SU-DHL-6 (cell line): Measurements from ENCODE around the gene PRRC2A.

Experiments used
- H2AFZ ChIP-seq: fragments of 200-600 bp; sonication (generic); 2 replicates; pipeline ENCODE4 v1.6.1; 2014; ENCODE audit warnings: low read depth, mild to moderate bottlenecking, moderate library complexity, mixed read lengths, antibody characterized with exemption, low read length; ENCODE audit not compliant: severe bottlenecking
- H3F3A ChIP-seq: fragments of 200-600 bp; shearing (Covaris generic); 2 replicates; pipeline ENCODE4 v1.6.0; 2016; ENCODE audit warnings: antibody characterized with exemption, mild to moderate bottlenecking; ENCODE audit not compliant: insufficient read depth
- H3K27ac ChIP-seq: fragments of 200-600 bp; sonication (generic); 2 replicates; pipeline ENCODE4 v1.5.1; 2016; ENCODE audit warnings: low read depth, mild to moderate bottlenecking, low read length, moderate library complexity, mixed read lengths
- H3K27me3 ChIP-seq: fragments of 200-600 bp; sonication (generic), shearing (Covaris generic); 2 replicates; pipeline ENCODE4 v1.6.0; 2014; ENCODE audit warnings: mild to moderate bottlenecking, low read length
- H3K36me3 ChIP-seq: fragments of 200-600 bp; sonication (generic); 2 replicates; pipeline ENCODE4 v1.6.1; 2014; ENCODE audit warnings: mild to moderate bottlenecking, low read length, mixed read lengths
- H3K4me2 ChIP-seq: fragments of 300-600, 200-600 bp; shearing (Covaris generic), sonication (generic); 2 replicates; pipeline ENCODE4 v1.6.0; 2014; ENCODE audit warnings: low read length, low read depth, mild to moderate bottlenecking; ENCODE audit not compliant: poor library complexity, severe bottlenecking
- H3K4me3 ChIP-seq: fragments of 200-600 bp; sonication (generic); 2 replicates; pipeline ENCODE4 v1.5.1; 2014; ENCODE audit warnings: antibody characterized with exemption, low read length, mild to moderate bottlenecking, mixed read lengths; ENCODE audit not compliant: insufficient read depth, poor library complexity, severe bottlenecking
- H3K79me2 ChIP-seq: fragments of 200-600 bp; sonication (generic); 2 replicates; pipeline ENCODE4 v1.6.1; 2014; ENCODE audit warnings: mild to moderate bottlenecking, low read length, moderate library complexity; ENCODE audit not compliant: insufficient read depth
- H3K9ac ChIP-seq: fragments of 200-600 bp; sonication (generic); 2 replicates; pipeline ENCODE4 v1.7.0; 2014; ENCODE audit warnings: mild to moderate bottlenecking, low read length
- H3K9me2 ChIP-seq: fragments of 200-600 bp; sonication (generic); replicated peaks from 2 replicates; pipeline ENCODE4 v1.6.1; 2014; ENCODE audit warnings: low read length; ENCODE audit not compliant: insufficient read depth
- H3K9me3 ChIP-seq: fragments of 200-600 bp; sonication (generic); 2 replicates; pipeline ENCODE4 v1.6.1; 2014; ENCODE audit warnings: low read length, mixed read lengths; ENCODE audit not compliant: insufficient read depth
- H4K20me1 ChIP-seq: fragments of 200-600 bp; sonication (generic); 2 replicates; pipeline ENCODE4 v1.6.1; 2014; ENCODE audit warnings: low read depth, mild to moderate bottlenecking, antibody characterized with exemption, low read length, moderate library complexity, mixed read lengths
- EZH2phosphoT487 ChIP-seq: fragments of 200-600 bp; sonication (generic), shearing (Covaris generic); conservative IDR thresholded peaks from 2 replicates; pipeline ENCODE4 v1.6.1; 2018; ENCODE audit warnings: mild to moderate bottlenecking, antibody characterized with exemption, low read length, moderate library complexity, mixed read lengths
- TF ChIP-seq, protein P1 (sequence below): fragments of 200-600 bp; sonication (generic); IDR thresholded peaks from one replicate; pipeline ENCODE4 v1.5.1; 2017; ENCODE audit warnings: antibody characterized with exemption, mild to moderate bottlenecking, low read length, moderate library complexity; ENCODE audit not compliant: insufficient read depth, poor library complexity, severe bottlenecking

The PRRC2A gene

DNA sequence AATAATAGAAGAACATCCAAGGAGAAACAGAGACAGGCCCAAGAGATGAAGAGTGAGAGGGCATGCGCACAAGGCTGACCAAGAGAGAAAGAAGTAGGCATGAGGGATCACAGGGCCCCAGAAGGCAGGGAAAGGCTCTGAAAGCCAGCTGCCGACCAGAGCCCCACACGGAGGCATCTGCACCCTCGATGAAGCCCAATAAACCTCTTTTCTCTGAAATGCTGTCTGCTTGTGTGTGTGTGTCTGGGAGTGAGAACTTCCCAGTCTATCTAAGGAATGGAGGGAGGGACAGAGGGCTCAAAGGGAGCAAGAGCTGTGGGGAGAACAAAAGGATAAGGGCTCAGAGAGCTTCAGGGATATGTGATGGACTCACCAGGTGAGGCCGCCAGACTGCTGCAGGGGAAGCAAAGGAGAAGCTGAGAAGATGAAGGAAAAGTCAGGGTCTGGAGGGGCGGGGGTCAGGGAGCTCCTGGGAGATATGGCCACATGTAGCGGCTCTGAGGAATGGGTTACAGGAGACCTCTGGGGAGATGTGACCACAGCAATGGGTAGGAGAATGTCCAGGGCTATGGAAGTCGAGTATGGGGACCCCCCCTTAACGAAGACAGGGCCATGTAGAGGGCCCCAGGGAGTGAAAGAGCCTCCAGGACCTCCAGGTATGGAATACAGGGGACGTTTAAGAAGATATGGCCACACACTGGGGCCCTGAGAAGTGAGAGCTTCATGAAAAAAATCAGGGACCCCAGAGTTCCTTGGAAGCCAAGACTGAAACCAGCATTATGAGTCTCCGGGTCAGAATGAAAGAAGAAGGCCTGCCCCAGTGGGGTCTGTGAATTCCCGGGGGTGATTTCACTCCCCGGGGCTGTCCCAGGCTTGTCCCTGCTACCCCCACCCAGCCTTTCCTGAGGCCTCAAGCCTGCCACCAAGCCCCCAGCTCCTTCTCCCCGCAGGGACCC is 46.1 kb upstream of the PRRC2A start:
- H3K9me2 ChIP-seq, result no peaks in the 10 kb centered on the region
- H3K9me3 ChIP-seq, result no peaks in the 10 kb centered on the region
- H3K27ac ChIP-seq, result peak overlapping the region; percentile 92
- peaks cover 88% of the 10 kb centered on the region for H3F3A ChIP-seq
- no peaks in the 10 kb centered on the region for H4K20me1 ChIP-seq
- peak overlapping the region; percentile 10 for H2AFZ ChIP-seq
- peak overlapping the region; percentile 71 for H3K4me3 ChIP-seq
- TF ChIP-seq EZH2phosphoT487, result no peak
- TF ChIP-seq, protein P1, sequence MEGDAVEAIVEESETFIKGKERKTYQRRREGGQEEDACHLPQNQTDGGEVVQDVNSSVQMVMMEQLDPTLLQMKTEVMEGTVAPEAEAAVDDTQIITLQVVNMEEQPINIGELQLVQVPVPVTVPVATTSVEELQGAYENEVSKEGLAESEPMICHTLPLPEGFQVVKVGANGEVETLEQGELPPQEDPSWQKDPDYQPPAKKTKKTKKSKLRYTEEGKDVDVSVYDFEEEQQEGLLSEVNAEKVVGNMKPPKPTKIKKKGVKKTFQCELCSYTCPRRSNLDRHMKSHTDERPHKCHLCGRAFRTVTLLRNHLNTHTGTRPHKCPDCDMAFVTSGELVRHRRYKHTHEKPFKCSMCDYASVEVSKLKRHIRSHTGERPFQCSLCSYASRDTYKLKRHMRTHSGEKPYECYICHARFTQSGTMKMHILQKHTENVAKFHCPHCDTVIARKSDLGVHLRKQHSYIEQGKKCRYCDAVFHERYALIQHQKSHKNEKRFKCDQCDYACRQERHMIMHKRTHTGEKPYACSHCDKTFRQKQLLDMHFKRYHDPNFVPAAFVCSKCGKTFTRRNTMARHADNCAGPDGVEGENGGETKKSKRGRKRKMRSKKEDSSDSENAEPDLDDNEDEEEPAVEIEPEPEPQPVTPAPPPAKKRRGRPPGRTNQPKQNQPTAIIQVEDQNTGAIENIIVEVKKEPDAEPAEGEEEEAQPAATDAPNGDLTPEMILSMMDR, result peak; percentile 30
- H3K4me2 ChIP-seq, result peak overlapping the region; percentile 86
- H3K27me3 ChIP-seq, result no peaks in the 10 kb centered on the region
- H3K9ac ChIP-seq, result peak overlapping the region; percentile 84
- peaks cover 3% of the 10 kb centered on the region; the same call in 1 of the 2 replicates for H3K36me3 ChIP-seq
- H3K79me2 ChIP-seq, result peaks cover 66% of the 10 kb centered on the region

DNA sequence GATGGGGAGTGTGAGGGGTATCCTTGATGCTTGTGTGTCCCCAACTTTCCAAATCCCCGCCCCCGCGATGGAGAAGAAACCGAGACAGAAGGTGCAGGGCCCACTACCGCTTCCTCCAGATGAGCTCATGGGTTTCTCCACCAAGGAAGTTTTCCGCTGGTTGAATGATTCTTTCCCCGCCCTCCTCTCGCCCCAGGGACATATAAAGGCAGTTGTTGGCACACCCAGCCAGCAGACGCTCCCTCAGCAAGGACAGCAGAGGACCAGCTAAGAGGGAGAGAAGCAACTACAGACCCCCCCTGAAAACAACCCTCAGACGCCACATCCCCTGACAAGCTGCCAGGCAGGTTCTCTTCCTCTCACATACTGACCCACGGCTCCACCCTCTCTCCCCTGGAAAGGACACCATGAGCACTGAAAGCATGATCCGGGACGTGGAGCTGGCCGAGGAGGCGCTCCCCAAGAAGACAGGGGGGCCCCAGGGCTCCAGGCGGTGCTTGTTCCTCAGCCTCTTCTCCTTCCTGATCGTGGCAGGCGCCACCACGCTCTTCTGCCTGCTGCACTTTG is 45.1 kb upstream of the PRRC2A start, which contains the start of gene TNF:
Gene TNF (plus strand): TSS at position 231 of the 567 bp plus-strand sequence. CDS start 177 bp downstream, at position 408.
- H2AFZ ChIP-seq, result peak within 1 kb of the TSS; percentile 10
- no peaks in the 10 kb centered on the region for H3K9me3 ChIP-seq
- H3K27me3 ChIP-seq, result no peaks in the 10 kb centered on the region
- H3K79me2 ChIP-seq, result peaks cover 56% of the 10 kb centered on the region
- peaks cover 3% of the 10 kb centered on the region; the same call in 1 of the 2 replicates for H3K36me3 ChIP-seq
- peak within 1 kb of the TSS; percentile 84 for H3K9ac ChIP-seq
- peak within 1 kb of the TSS; percentile 71 for H3K4me3 ChIP-seq
- peak within 1 kb of the TSS; percentile 86 for H3K4me2 ChIP-seq
- TF ChIP-seq, protein P1, result no peak
- no peak for TF ChIP-seq EZH2phosphoT487
- H3F3A ChIP-seq, result peaks cover 89% of the 10 kb centered on the region
- H3K9me2 ChIP-seq, result no peaks in the 10 kb centered on the region
- no peaks in the 10 kb centered on the region for H4K20me1 ChIP-seq
- H3K27ac ChIP-seq, result peak within 1 kb of the TSS; percentile 92

DNA sequence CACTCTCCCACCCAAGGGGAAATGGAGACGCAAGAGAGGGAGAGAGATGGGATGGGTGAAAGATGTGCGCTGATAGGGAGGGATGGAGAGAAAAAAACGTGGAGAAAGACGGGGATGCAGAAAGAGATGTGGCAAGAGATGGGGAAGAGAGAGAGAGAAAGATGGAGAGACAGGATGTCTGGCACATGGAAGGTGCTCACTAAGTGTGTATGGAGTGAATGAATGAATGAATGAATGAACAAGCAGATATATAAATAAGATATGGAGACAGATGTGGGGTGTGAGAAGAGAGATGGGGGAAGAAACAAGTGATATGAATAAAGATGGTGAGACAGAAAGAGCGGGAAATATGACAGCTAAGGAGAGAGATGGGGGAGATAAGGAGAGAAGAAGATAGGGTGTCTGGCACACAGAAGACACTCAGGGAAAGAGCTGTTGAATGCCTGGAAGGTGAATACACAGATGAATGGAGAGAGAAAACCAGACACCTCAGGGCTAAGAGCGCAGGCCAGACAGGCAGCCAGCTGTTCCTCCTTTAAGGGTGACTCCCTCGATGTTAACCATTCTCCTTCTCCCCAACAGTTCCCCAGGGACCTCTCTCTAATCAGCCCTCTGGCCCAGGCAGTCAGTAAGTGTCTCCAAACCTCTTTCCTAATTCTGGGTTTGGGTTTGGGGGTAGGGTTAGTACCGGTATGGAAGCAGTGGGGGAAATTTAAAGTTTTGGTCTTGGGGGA is 44.4 kb upstream of the PRRC2A start:
- Histone ChIP-seq H3F3A (peaks cover 86% of the 10 kb centered on the region), H3K4me3 (peak overlapping the region; percentile 71), H3K79me2 (peaks cover 51% of the 10 kb centered on the region), H3K27ac (peak overlapping the region; percentile 92), H3K27me3 (no peaks in the 10 kb centered on the region), H3K9me3 (no peaks in the 10 kb centered on the region), H3K36me3 (peaks cover 3% of the 10 kb centered on the region; the same call in 1 of the 2 replicates), H4K20me1 (no peaks in the 10 kb centered on the region), H3K9me2 (no peaks in the 10 kb centered on the region), H3K4me2 (peak overlapping the region; percentile 86), H3K9ac (peak overlapping the region; percentile 84), H2AFZ (no peak overlapping the region)
- TF ChIP-seq, protein P1, result no peak
- no peak for TF ChIP-seq EZH2phosphoT487
